HepG2 (cell line): ENCODE data around the gene MRPL28.

ENCODE experiments used
- SNAPC5 ChIP-seq: sonication (generic); formaldehyde crosslinking; IDR thresholded peaks from 2 replicates; pipeline ENCODE4 v1.8.1; 2023; ENCODE audit warnings: mild to moderate bottlenecking, missing genetic modification reagents, borderline replicate concordance
- ZNF713 ChIP-seq: sonication (generic); formaldehyde crosslinking; IDR thresholded peaks from 2 replicates; pipeline ENCODE4 v1.4.0; 2020; ENCODE audit warnings: mild to moderate bottlenecking, missing genetic modification reagents

- no peak for TF ChIP-seq ZNF713 (CRISPR knock-in tag)
- no peak for TF ChIP-seq SNAPC5 (CRISPR knock-in tag)
These were observed 9.8 kb upstream of the MRPL28 start for GRCh38 chr16:379961-380761.
